ENCODE measurements around the gene MYBPH. TPM values are rescaled to one million over a fixed set of nuclear protein-coding genes. Genes with fewer than 3 reads are reported as not detected.

MYBPH gene
- total RNA-seq, 6 experiments from 2014 or later: 0.12 TPM; not detected in 5

DNA sequence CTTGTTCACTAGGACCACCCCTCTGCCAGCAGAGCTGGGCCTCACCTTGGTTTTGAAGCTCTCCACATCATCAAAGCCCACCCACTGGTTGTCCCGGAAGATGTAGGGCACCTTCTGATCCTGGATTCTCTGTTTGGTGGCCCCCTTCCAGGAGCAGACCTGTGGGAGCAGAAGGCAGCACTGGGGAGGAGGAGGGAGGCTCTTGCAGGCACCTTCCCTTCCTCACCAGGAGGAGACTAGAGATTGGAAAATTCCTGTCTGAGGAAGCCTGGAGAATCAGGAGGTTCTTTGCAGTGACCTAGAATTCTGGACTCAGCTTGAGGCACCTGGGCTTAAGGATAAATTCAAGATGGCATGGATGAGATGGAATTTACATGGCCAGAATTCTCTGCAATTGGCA lies 43.5 kb upstream of the MYBPH start:
- DNase-seq: no peak
- TF ChIP-seq CTCF (IDR thresholded peaks at IDR 0.05) (no peak), POLR2A (IDR thresholded peaks at IDR 0.05) (no peak)
- H3K4me1 ChIP-seq: no peaks in the 10 kb centered on the region
- no peak overlapping the region for H3K4me3 ChIP-seq
- WGBS (ENCODE audit: insufficient coverage, low coverage, low lambda C conversion rate, missing lambda C conversion rate): 80% methylated on average over 1 of the region's 1 CpG
- H3K9me3 ChIP-seq: no peaks in the 10 kb centered on the region
- H3K36me3 ChIP-seq: no peaks in the 10 kb centered on the region
- H3K27me3 ChIP-seq: no peaks in the 10 kb centered on the region
- intact Hi-C loops (cut with DNase I): loop anchor here (5.0 kb wide), 4 partner anchors 52 to 182 kb away; no protein-coding TSS in a partner anchor
- no peak for ATAC-seq
- no peak overlapping the region for H3K27ac ChIP-seq

GRCh38 chr1:203217668-203218067 lies 42.0 kb upstream of the MYBPH start:
- H3K9me3 ChIP-seq: no peaks in the 10 kb centered on the region
- H3K36me3 ChIP-seq: no peaks in the 10 kb centered on the region
- no peak overlapping the region for H3K4me3 ChIP-seq
- no CpG with 5 or more reads among the region's 7 CpGs for WGBS (ENCODE audit: insufficient coverage, low coverage, low lambda C conversion rate, missing lambda C conversion rate)
- no peaks in the 10 kb centered on the region for H3K27me3 ChIP-seq
- intact Hi-C loops (cut with DNase I): loop anchor here (5.0 kb wide), 4 partner anchors 50 to 180 kb away; no protein-coding TSS in a partner anchor
- no peak for DNase-seq
- no peaks in the 10 kb centered on the region for H3K4me1 ChIP-seq
- no peak overlapping the region for H3K27ac ChIP-seq
- ATAC-seq: no peak
- TF ChIP-seq POLR2A (IDR thresholded peaks at IDR 0.05): no peak
- TF ChIP-seq CTCF (IDR thresholded peaks at IDR 0.05): no peak

DNA sequence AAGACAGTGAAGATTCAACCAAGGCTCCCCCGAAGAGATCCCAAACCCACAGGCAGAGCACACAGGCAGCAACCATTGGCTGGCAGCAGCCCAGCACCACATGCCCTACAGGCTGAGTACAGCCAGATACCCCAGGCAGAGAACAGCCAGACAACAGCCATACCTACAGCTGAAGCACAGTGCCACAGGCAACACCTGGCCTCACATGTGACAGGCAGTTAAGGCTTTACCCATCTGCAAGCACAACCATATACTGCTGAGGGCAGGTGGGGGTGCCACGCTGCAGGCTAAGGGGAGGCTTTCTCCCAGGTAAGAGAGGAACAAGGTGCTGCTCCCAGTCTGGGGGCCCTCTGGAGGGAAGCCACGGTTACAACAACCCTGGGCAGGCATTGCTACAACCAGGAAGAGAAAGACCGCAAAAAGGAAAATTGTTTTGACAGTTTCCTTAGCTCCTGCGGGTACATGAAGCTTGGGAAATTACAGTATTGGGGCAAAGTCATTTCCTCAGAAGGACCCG lies 41.6 kb upstream of the MYBPH start:
- ATAC-seq: peak in 1 of 4 donors; percentile 34
- TF ChIP-seq CTCF (IDR thresholded peaks at IDR 0.05) (no peak), POLR2A (IDR thresholded peaks at IDR 0.05) (no peak)
- H3K27me3 ChIP-seq: no peaks in the 10 kb centered on the region
- 32% methylated on average over 2 of the region's 6 CpGs for WGBS (ENCODE audit: insufficient coverage, low coverage, low lambda C conversion rate, missing lambda C conversion rate)
- DNase-seq: no peak
- intact Hi-C loops (cut with DNase I): loop anchor here (5.0 kb wide), 4 partner anchors 50 to 180 kb away; no protein-coding TSS in a partner anchor
- no peaks in the 10 kb centered on the region for H3K4me1 ChIP-seq
- H3K4me3 ChIP-seq: no peak overlapping the region
- no peaks in the 10 kb centered on the region for H3K36me3 ChIP-seq
- no peak overlapping the region for H3K27ac ChIP-seq
- no peaks in the 10 kb centered on the region for H3K9me3 ChIP-seq

DNA sequence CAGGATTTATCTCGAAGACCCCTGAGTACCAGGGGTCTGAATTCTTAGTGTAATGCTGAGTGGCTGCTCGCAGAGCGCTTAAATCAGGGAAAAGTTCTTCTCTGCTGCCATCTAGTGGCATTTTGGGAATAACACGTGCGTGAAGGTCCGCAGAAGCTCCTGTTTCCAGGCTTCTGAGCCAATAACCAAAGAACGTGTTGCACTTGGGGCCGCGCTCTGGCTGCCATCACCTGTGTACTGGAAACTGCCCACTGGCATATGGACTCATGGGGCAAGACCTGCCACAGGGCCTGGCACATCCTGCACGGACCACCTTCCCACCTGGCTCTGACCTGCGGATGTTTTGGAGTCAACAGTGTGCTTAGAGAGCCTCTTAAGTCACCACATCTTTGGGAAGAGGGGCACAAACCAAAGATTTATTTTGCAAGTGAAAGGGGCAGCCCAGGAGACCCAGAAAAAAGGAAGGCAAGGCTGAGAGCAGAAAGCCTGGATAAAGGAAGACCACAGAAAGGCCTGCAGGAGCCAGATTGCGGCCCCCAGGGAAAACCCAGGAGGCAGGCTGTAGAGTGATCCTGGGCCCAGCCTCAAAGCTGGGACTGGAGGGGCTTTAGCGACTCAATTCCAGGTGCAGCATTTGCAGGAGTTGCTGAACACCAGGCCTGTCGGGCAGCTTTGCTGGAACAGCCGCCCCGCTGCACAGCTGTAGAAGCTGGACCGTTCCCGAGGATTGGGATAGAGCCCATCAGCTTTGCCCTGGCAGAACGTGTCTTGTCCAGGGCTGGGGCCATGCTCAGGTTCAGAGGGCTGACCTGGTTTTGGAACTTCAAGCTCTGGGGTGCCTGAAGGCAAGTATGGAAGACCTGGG lies 40.9 kb upstream of the MYBPH start:
- H3K27ac ChIP-seq: no peak overlapping the region
- TF ChIP-seq CTCF (IDR thresholded peaks at IDR 0.05): peak; percentile 77 to 83 (median 82)
- no peak for TF ChIP-seq POLR2A (IDR thresholded peaks at IDR 0.05)
- H3K27me3 ChIP-seq: no peaks in the 10 kb centered on the region
- 4% methylated on average over 7 of the region's 19 CpGs for WGBS (ENCODE audit: insufficient coverage, low coverage, low lambda C conversion rate, missing lambda C conversion rate)
- ATAC-seq: peak; percentile 74 to 89 (median 86)
- DNase-seq: peak in 1 of 3 donors; percentile 65
- intact Hi-C loops (cut with DNase I): loop anchor here (5.0 kb wide), 4 partner anchors 49 to 179 kb away; no protein-coding TSS in a partner anchor
- no peaks in the 10 kb centered on the region for H3K36me3 ChIP-seq
- H3K4me1 ChIP-seq: peaks cover 0 to under 1% (median 0%) of the 10 kb centered on the region in 4 donors
- no peaks in the 10 kb centered on the region for H3K9me3 ChIP-seq
- H3K4me3 ChIP-seq: no peak overlapping the region

All from right lobe of liver (tissue), 6 donors.